Activated CD4-positive, alpha-beta T cell treated with anti-CD3 and anti-CD28 coated beads for 36 hours (primary cell): Measurements from ENCODE around the gene ELK1. TPM values are rescaled to one million over a fixed set of nuclear protein-coding genes. Genes with fewer than 3 reads are reported as not detected.

ENCODE experiments used
- ATAC-seq: fragments of 200-7000 bp; cut with Tn5 transposase; one replicate; pipeline ENCODE4 v1.10.0; 2021; ENCODE audit warnings: mild to moderate bottlenecking, moderate library complexity
- CTCF ChIA-PET: fragments of 350-600 bp; sonication (Branson Sonifier 250); formaldehyde crosslinking; loops from one replicate; lab custom pipeline; 2021; ENCODE audit warnings: antibody characterized with exemption; lab: Charles Lee
- POLR2A ChIA-PET: fragments of 350-600 bp; sonication (Branson Sonifier 250); formaldehyde crosslinking; loops from one replicate; lab custom pipeline; 2021; ENCODE audit warnings: antibody characterized with exemption, inconsistent platforms; lab: Charles Lee
- DNase-seq: peaks from one replicate; pipeline ENCODE4 v3.0.0-alpha.2; 2020
- H3K27ac Mint-ChIP-seq: one replicate; pipeline ENCODE4 v1.8.0; 2021; ENCODE audit warnings: mixed read lengths
- H3K27me3 Mint-ChIP-seq: one replicate; pipeline ENCODE4 v1.8.0; 2021; ENCODE audit warnings: mixed read lengths
- H3K36me3 Mint-ChIP-seq: one replicate; pipeline ENCODE4 v1.8.0; 2021; ENCODE audit warnings: low read depth, mixed read lengths
- H3K4me1 Mint-ChIP-seq: one replicate; pipeline ENCODE4 v1.8.0; 2021; ENCODE audit warnings: mixed read lengths
- H3K4me3 Mint-ChIP-seq: one replicate; pipeline ENCODE4 v1.8.0; 2021; ENCODE audit warnings: mild to moderate bottlenecking, moderate library complexity, mixed read lengths
- H3K9me3 Mint-ChIP-seq: one replicate; pipeline ENCODE4 v1.8.0; 2021; ENCODE audit warnings: low read depth, mixed read lengths
- intact Hi-C, 2 experiments: fragments of 100-400 bp; cut with DNase I in 1 of 2; cut with micrococcal nuclease in 1 of 2; formaldehyde crosslinking; loops; one replicate each; pipeline versions ENCODE4 v1.14.2 to v1.15.1; 2022 to 2024; cut with DNase I, micrococcal nuclease
- microRNA-seq: library from miRNA; unstranded; fragments of <30 nt; microRNA quantifications from one replicate; pipeline ENCODE4 v1.2.0, GENCODE V29; 2021; ENCODE audit warnings: borderline replicate concordance
- total RNA-seq, 2 experiments: library from RNA; stranded (reverse); gene quantifications; one replicate each; pipeline ENCODE4 v1.2.3, GENCODE V29; 2021

The ELK1 gene
- total RNA-seq, 2 experiments from 2014 or later, result 96.8 to 117 TPM

- H3K4me1 Mint-ChIP-seq, result peaks cover 14% of the 10 kb centered on the region
- DNase-seq, result no peak
- H3K36me3 Mint-ChIP-seq, result no peaks in the 10 kb centered on the region
- CTCF ChIA-PET, result no interaction called here
- no peak for ATAC-seq
- no peaks in the 10 kb centered on the region for H3K9me3 Mint-ChIP-seq
- intact Hi-C loops, result no loop called here
- no peak overlapping the region for H3K4me3 Mint-ChIP-seq
- no peaks in the 10 kb centered on the region for H3K27me3 Mint-ChIP-seq
- POLR2A ChIA-PET, result no interaction called here
- no peak overlapping the region for H3K27ac Mint-ChIP-seq
Measured at GRCh38 chrX:47587906-47588735, 62.2 kb downstream of the ELK1 start.

DNA sequence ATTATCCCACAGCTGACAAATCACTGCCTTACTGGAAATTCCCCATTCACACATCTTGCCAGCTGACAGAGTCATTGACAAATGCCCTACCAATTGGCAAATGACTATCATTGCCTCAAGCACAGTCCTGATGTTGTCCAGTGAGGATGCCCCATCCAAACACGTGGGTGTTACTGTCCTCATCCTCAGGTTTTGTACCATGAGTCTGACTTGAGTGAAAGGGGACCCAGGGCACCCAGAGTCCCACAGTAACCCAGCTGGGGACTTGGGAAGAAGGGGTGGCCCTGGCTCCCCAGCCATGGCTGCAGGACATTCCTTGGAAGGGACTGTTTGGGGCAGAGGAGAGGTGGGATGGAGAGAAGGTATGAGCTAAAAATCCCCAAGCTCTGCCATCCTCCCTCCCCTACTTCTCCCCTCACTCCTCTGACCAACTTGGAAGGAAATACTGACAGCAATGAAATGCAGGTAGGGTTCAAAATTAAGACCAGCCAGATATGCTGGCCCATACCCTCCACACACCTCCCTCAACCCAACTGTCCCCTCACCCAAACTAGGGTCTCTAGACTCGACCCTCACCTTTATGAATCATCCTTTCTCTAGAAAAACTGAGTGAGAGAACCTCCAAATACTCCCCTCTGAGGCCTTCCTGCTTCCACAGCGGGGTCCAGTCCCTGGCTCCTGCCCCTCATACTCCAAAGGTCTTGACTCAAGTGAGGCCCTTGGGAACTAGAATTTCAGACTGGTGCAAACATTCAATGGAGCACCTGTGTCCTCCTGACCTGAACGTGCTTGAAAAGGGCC, 63.1 kb downstream of the ELK1 start:
- Mint-ChIP-seq H3K36me3 (no peaks in the 10 kb centered on the region), H3K27ac (no peak overlapping the region), H3K9me3 (no peaks in the 10 kb centered on the region), H3K4me3 (no peak overlapping the region), H3K4me1 (peaks cover 17% of the 10 kb centered on the region), H3K27me3 (no peaks in the 10 kb centered on the region)
- ChIA-PET CTCF (no interaction called here), POLR2A (no interaction called here)
- ATAC-seq, result no peak
- intact Hi-C loops, result no loop called here
- no peak for DNase-seq

- no peak overlapping the region for H3K27ac Mint-ChIP-seq
- H3K27me3 Mint-ChIP-seq, result no peaks in the 10 kb centered on the region
- no peak overlapping the region for H3K4me3 Mint-ChIP-seq
- peaks cover 27% of the 10 kb centered on the region for H3K4me1 Mint-ChIP-seq
- intact Hi-C loops, result no loop called here
- H3K9me3 Mint-ChIP-seq, result no peaks in the 10 kb centered on the region
- POLR2A ChIA-PET, result no interaction called here
- CTCF ChIA-PET, result no interaction called here
- DNase-seq (no peak), ATAC-seq (no peak)
- no peaks in the 10 kb centered on the region for H3K36me3 Mint-ChIP-seq
Measured at GRCh38 chrX:47586043-47586787, 64.1 kb downstream of the ELK1 start.

Small RNAs within 50 kb of the gene (microRNA-seq; reads per million reads assigned to microRNA genes)
- not detected for gene MIR4769

Other genes starting within 250 kb of the ELK1 start
- gene ZNF41, start 167.3 kb downstream of the ELK1 start, total RNA-seq, result 10 to 100 TPM in 1 of 2 experiments, 1 to 10 TPM in 1; 9.3 to 10.9 TPM
- 10 to 100 TPM; 58.8 to 59.2 TPM for gene ARAF, start 89.4 kb downstream of the ELK1 start, total RNA-seq
- 10 to 100 TPM; 40.3 to 48.4 TPM for gene TIMP1, start 68.1 kb downstream of the ELK1 start, total RNA-seq
- under 1 TPM; 0.82 to 0.98 TPM for gene SYN1, start 30.7 kb downstream of the ELK1 start, total RNA-seq
- gene CFP, start 20.6 kb downstream of the ELK1 start, total RNA-seq, result 1 to 10 TPM; 2.4 to 4.7 TPM
- 100 to 1,000 TPM; 195 to 210 TPM for gene UXT, start 8.6 kb upstream of the ELK1 start, total RNA-seq
- gene ZNF81, start 186.3 kb upstream of the ELK1 start, total RNA-seq, result 1 to 10 TPM; 5.3 to 6.4 TPM